ENCODE data around the gene ASTN2.

- no peak for TF ChIP-seq CTCF (conservative IDR thresholded peaks at IDR 0.05; ENCODE audit: low read depth in 2 of 2)
- no peak for TF ChIP-seq POLR2AphosphoS5 (IDR thresholded peaks at IDR 0.05; ENCODE audit: low read depth)
- TF ChIP-seq, protein P1, sequence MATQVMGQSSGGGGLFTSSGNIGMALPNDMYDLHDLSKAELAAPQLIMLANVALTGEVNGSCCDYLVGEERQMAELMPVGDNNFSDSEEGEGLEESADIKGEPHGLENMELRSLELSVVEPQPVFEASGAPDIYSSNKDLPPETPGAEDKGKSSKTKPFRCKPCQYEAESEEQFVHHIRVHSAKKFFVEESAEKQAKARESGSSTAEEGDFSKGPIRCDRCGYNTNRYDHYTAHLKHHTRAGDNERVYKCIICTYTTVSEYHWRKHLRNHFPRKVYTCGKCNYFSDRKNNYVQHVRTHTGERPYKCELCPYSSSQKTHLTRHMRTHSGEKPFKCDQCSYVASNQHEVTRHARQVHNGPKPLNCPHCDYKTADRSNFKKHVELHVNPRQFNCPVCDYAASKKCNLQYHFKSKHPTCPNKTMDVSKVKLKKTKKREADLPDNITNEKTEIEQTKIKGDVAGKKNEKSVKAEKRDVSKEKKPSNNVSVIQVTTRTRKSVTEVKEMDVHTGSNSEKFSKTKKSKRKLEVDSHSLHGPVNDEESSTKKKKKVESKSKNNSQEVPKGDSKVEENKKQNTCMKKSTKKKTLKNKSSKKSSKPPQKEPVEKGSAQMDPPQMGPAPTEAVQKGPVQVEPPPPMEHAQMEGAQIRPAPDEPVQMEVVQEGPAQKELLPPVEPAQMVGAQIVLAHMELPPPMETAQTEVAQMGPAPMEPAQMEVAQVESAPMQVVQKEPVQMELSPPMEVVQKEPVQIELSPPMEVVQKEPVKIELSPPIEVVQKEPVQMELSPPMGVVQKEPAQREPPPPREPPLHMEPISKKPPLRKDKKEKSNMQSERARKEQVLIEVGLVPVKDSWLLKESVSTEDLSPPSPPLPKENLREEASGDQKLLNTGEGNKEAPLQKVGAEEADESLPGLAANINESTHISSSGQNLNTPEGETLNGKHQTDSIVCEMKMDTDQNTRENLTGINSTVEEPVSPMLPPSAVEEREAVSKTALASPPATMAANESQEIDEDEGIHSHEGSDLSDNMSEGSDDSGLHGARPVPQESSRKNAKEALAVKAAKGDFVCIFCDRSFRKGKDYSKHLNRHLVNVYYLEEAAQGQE (IDR thresholded peaks at IDR 0.05; ENCODE audit: unreplicated experiment): no peak
- no peak for TF ChIP-seq JUNB (IDR thresholded peaks at IDR 0.05; ENCODE audit: unreplicated experiment)
- TF ChIP-seq EZH2 (IDR thresholded peaks at IDR 0.05; ENCODE audit: low read depth, unreplicated experiment): no peak
- TF ChIP-seq EZH2phosphoT487 (IDR thresholded peaks at IDR 0.05; ENCODE audit: unreplicated experiment): no peak
- no peak for TF ChIP-seq CREB1 (CRISPR knock-in tag; IDR thresholded peaks at IDR 0.05; ENCODE audit: low read depth)
- TF ChIP-seq, protein P2, sequence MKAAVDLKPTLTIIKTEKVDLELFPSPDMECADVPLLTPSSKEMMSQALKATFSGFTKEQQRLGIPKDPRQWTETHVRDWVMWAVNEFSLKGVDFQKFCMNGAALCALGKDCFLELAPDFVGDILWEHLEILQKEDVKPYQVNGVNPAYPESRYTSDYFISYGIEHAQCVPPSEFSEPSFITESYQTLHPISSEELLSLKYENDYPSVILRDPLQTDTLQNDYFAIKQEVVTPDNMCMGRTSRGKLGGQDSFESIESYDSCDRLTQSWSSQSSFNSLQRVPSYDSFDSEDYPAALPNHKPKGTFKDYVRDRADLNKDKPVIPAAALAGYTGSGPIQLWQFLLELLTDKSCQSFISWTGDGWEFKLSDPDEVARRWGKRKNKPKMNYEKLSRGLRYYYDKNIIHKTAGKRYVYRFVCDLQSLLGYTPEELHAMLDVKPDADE (IDR thresholded peaks at IDR 0.05): no peak
- no peak for TF ChIP-seq NANOG (IDR thresholded peaks at IDR 0.05; ENCODE audit: borderline replicate concordance)
- TF ChIP-seq STAT1 (IDR thresholded peaks at IDR 0.05; ENCODE audit: unreplicated experiment): no peak
- TF ChIP-seq ZNF331 (CRISPR knock-in tag; IDR thresholded peaks at IDR 0.05; ENCODE audit: low read depth): no peak
These were observed 919.1 kb downstream of the ASTN2 start for GRCh38 chr9:116495725-116496124.

Measured in GM23338 (cell line).